CD14-positive monocyte (primary cell): Measurements from ENCODE around the gene KRTAP6-1. TPM values are rescaled to one million over a fixed set of nuclear protein-coding genes. Genes with fewer than 3 reads are reported as not detected.
A peak's percentile ranks its signal among the peaks of the same experiment; 100 is the strongest.

Source experiments
- DNase-seq, 3 donors: peaks; one replicate each; pipeline ENCODE4 v3.0.0-alpha.2; 2011 to 2022
- H2AFZ ChIP-seq: 2 replicates; pipeline ENCODE4 v1.6.0; 2012; ENCODE audit warnings: mild to moderate bottlenecking, low read depth, low read length, inconsistent platforms; ENCODE audit not compliant: insufficient read depth, poor library complexity, severe bottlenecking
- H3K27ac ChIP-seq, 2 donors: 1 replicate in 1 of 2; 2 replicates in 1 of 2; pipeline ENCODE4 v1.5.1; 2012 to 2013; ENCODE audit warnings: low read length in 2 of 2, control low read depth in 1 of 2, inconsistent platforms in 1 of 2, low read depth in 1 of 2, mild to moderate bottlenecking in 1 of 2
- H3K27me3 ChIP-seq, 2 donors: one replicate each; pipeline versions ENCODE4 v1.6.0 to v1.6.1; 2011 to 2013; ENCODE audit warnings: low read length in 2 of 2; ENCODE audit not compliant: control insufficient read depth in 2 of 2, insufficient read depth in 2 of 2
- H3K36me3 ChIP-seq, 2 donors: replicated peaks in 1 of 2; 1 replicate in 1 of 2; 2 replicates in 1 of 2; pipeline versions ENCODE4 v1.5.1 to v1.6.1; 2012 to 2013; ENCODE audit warnings: low read length in 2 of 2, control low read depth in 1 of 2, inconsistent platforms in 1 of 2, mild to moderate bottlenecking in 1 of 2; ENCODE audit not compliant: insufficient read depth in 2 of 2, control insufficient read depth in 1 of 2
- H3K4me1 ChIP-seq, 2 donors: 1 replicate in 1 of 2; 2 replicates in 1 of 2; pipeline versions ENCODE4 v1.5.1 to v1.6.1; 2012 to 2013; ENCODE audit warnings: low read length in 2 of 2, control low read depth in 1 of 2, inconsistent platforms in 1 of 2, mild to moderate bottlenecking in 1 of 2, moderate library complexity in 1 of 2; ENCODE audit not compliant: insufficient read depth in 2 of 2, control insufficient read depth in 1 of 2
- H3K4me2 ChIP-seq: replicated peaks from 2 replicates; pipeline ENCODE3; 2012; ENCODE audit warnings: low read length, moderate library complexity, mild to moderate bottlenecking; ENCODE audit not compliant: poor library complexity, severe bottlenecking; ENCODE audit errors: extremely low read depth
- H3K4me3 ChIP-seq, 3 experiments: fragments of 200-600 bp in 1 of 3; sonication (generic) in 1 of 3; replicated peaks in 1 of 3; 1 replicate in 2 of 3; 2 replicates in 1 of 3; pipeline ENCODE4 v1.5.1; 2011 to 2013; ENCODE audit warnings: low read length in 3 of 3, mild to moderate bottlenecking in 3 of 3, control low read depth in 2 of 3, low read depth in 2 of 3, inconsistent platforms in 1 of 3, moderate library complexity in 1 of 3
- H3K79me2 ChIP-seq: 2 replicates; pipeline ENCODE4 v1.6.0; 2012; ENCODE audit warnings: mild to moderate bottlenecking, control low read depth, inconsistent platforms, low read length, moderate library complexity; ENCODE audit not compliant: insufficient read depth
- H3K9ac ChIP-seq: 2 replicates; pipeline ENCODE4 v1.6.0; 2017; ENCODE audit warnings: low read length, mild to moderate bottlenecking; ENCODE audit not compliant: insufficient read depth, poor library complexity, severe bottlenecking
- H3K9me3 ChIP-seq, 2 donors: replicated peaks in 1 of 2; 1 replicate in 1 of 2; 2 replicates in 1 of 2; pipeline versions ENCODE4 v1.5.1 to v1.6.1; 2012 to 2013; ENCODE audit warnings: low read length in 2 of 2, control low read depth in 1 of 2; ENCODE audit not compliant: control insufficient read depth in 1 of 2, insufficient read depth in 1 of 2
- H4K20me1 ChIP-seq: 2 replicates; pipeline ENCODE4 v1.6.0; 2012; ENCODE audit warnings: mild to moderate bottlenecking, low read length, control low read depth, moderate library complexity; ENCODE audit not compliant: insufficient read depth
- H3K27ac Mint-ChIP-seq, 7 donors: one replicate each; pipeline ENCODE4 v1.8.0; 2020; ENCODE audit warnings: mild to moderate bottlenecking in 7 of 7, mixed read lengths in 7 of 7, moderate library complexity in 6 of 7, inconsistent platforms in 2 of 7
- H3K27me3 Mint-ChIP-seq, 3 donors: one replicate each; pipeline ENCODE4 v1.8.0; 2021 to 2022; ENCODE audit warnings: low read depth in 3 of 3, mild to moderate bottlenecking in 3 of 3, mixed read lengths in 3 of 3, moderate library complexity in 3 of 3, inconsistent platforms in 1 of 3
- H3K36me3 Mint-ChIP-seq, 2 donors: one replicate each; pipeline ENCODE4 v1.8.0; 2020; ENCODE audit warnings: mixed read lengths in 2 of 2, inconsistent platforms in 1 of 2, mild to moderate bottlenecking in 1 of 2
- H3K4me1 Mint-ChIP-seq: one replicate; pipeline ENCODE4 v1.8.0; 2020; ENCODE audit warnings: mild to moderate bottlenecking, mixed read lengths
- H3K4me3 Mint-ChIP-seq, 2 donors: one replicate each; pipeline ENCODE4 v1.8.0; 2020; ENCODE audit warnings: mild to moderate bottlenecking in 2 of 2, mixed read lengths in 2 of 2, moderate library complexity in 1 of 2
- H3K9me3 Mint-ChIP-seq, 7 donors: one replicate each; pipeline ENCODE4 v1.8.0; 2020 to 2022; ENCODE audit warnings: mixed read lengths in 7 of 7, mild to moderate bottlenecking in 6 of 7, moderate library complexity in 6 of 7, inconsistent platforms in 2 of 7
- CTCF ChIP-seq: fragments of 200-600 bp; IDR thresholded peaks from one replicate; pipeline ENCODE4 v1.8.0; 2022; ENCODE audit warnings: antibody characterized with exemption, mild to moderate bottlenecking
- WGBS: methylation state at CpG from one replicate; pipeline ENCODE4 v1.1.5; 2013; ENCODE audit warnings: missing lambda C conversion rate; ENCODE audit not compliant: insufficient coverage; 5-methylcytosine and 5-hydroxymethylcytosine counted together
- intact Hi-C, 2 donors: fragments of 100-400 bp; cut with micrococcal nuclease; formaldehyde crosslinking; loops; one replicate each; pipeline versions ENCODE4 v1.15.0 to v1.15.1; 2023
- polyA plus RNA-seq, 3 donors: library from polyadenylated mRNA; depleted of rRNA in 1 of 3; unstranded in 2 of 3; stranded (reverse) in 1 of 3; fragments of 300-500 nt in 2 of 3; fragments of >200 nt in 1 of 3; fragmentation: Illumina TruSeq in 2 of 3; gene quantifications; 1 replicate in 2 of 3; 2 replicates in 1 of 3; pipeline ENCODE4 v1.2.3, GENCODE V29; 2012 to 2021

KRTAP6-1 gene
- polyA plus RNA-seq, 3 donors: not detected

DNA sequence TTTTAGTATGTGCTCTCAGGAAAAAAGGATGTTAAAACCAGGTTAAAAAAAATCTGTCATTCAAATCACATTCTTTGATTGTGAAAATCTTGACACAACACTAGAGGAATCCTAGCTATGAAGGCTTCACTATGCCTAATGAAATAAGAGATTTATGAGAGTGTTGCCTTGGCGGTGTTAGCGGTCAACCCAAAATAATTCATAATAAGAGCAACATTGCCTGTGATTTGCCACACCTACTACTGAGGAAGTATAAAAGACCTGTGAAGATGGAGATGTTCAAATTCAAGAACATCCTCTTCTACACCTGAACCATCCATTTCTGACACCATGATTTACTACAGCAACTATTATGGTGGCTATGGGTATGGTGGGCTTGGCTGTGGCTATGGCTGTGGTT is 2.4 kb upstream of the KRTAP6-1 start, which contains the start of gene KRTAP20-1:
Gene KRTAP20-1, plus strand, starts transcription at position 301 of the 400 bp plus-strand sequence. Its CDS starts 30 bp downstream, at position 331.
- Histone ChIP-seq H3K9ac (no peak within 1 kb of the TSS), H3K36me3 (no peaks in the 10 kb centered on the region), H3K4me3 (no peak within 1 kb of the TSS), H3K4me1 (no peaks in the 10 kb centered on the region), H2AFZ (no peak within 1 kb of the TSS), H3K79me2 (no peaks in the 10 kb centered on the region), H3K4me2 (no peak within 1 kb of the TSS), H4K20me1 (no peaks in the 10 kb centered on the region), H3K9me3 (peaks cover 6 to 21% of the 10 kb centered on the region in 2 donors), H3K27me3 (no peaks in the 10 kb centered on the region), H3K27ac (no peak within 1 kb of the TSS)
- Mint-ChIP-seq H3K9me3 (peaks cover 0 to 9% (median 7%) of the 10 kb centered on the region in 7 donors), H3K36me3 (no peaks in the 10 kb centered on the region), H3K27me3 (peaks cover 0 to 3% (median 0%) of the 10 kb centered on the region in 3 donors), H3K4me1 (no peaks in the 10 kb centered on the region), H3K27ac (peak within 1 kb of the TSS in 1 of 7 donors; percentile 25), H3K4me3 (no peak within 1 kb of the TSS)
- intact Hi-C loops: no loop called here
- WGBS: no CpG with 5 or more reads among the region's 2 CpGs
- no peak for DNase-seq
- no peak for TF ChIP-seq CTCF

- peaks cover 7 to 21% of the 10 kb centered on the region in 2 donors for H3K9me3 ChIP-seq
- H3K27me3 Mint-ChIP-seq: peaks cover 0 to 3% (median 0%) of the 10 kb centered on the region in 3 donors
- H3K4me1 Mint-ChIP-seq: no peaks in the 10 kb centered on the region
- no peak overlapping the region for H3K4me2 ChIP-seq
- no peaks in the 10 kb centered on the region for H3K36me3 Mint-ChIP-seq
- H3K79me2 ChIP-seq: no peaks in the 10 kb centered on the region
- H3K27ac ChIP-seq: no peak overlapping the region
- TF ChIP-seq CTCF: no peak
- peaks cover 0 to 11% (median 8%) of the 10 kb centered on the region in 7 donors for H3K9me3 Mint-ChIP-seq
- H3K4me3 ChIP-seq: no peak overlapping the region
- no peak overlapping the region for H2AFZ ChIP-seq
- H4K20me1 ChIP-seq: no peaks in the 10 kb centered on the region
- H3K27ac Mint-ChIP-seq: peak overlapping the region in 1 of 7 donors; percentile 25
- intact Hi-C loops: no loop called here
- no peaks in the 10 kb centered on the region for H3K36me3 ChIP-seq
- no peak overlapping the region for H3K4me3 Mint-ChIP-seq
- no peaks in the 10 kb centered on the region for H3K4me1 ChIP-seq
- no peak for DNase-seq
- H3K27me3 ChIP-seq: no peaks in the 10 kb centered on the region
- no peak overlapping the region for H3K9ac ChIP-seq
Measured at GRCh38 chr21:30615199-30615598, 1.5 kb upstream of the KRTAP6-1 start.
